ENCODE measurements around the gene NACC2.

- TF ChIP-seq CTCF (optimal IDR thresholded peaks at IDR 0.05 in 1 of 3, IDR thresholded peaks at IDR 0.05 in 1 of 3, conservative IDR thresholded peaks at IDR 0.05 in 1 of 3; ENCODE audit: extremely low read depth in 1 of 3, insufficient read depth in 2 of 3, low read length in 3 of 3) (no peak), EZH2 (IDR thresholded peaks at IDR 0.05; ENCODE audit: low read length) (no peak)
These were observed 37.6 kb downstream of the NACC2 start for GRCh38 chr9:136057236-136058081.
